HEK293T (cell line): ENCODE data around the gene MAX.

Experiments
- BHLHE40 ChIP-seq: fragments of 450-650 bp; IDR thresholded peaks from 2 replicates; pipeline ENCODE4 v1.6.1; 2016; ENCODE audit warnings: mild to moderate bottlenecking, moderate library complexity, borderline replicate concordance
- ELF4 ChIP-seq: fragments of 450-650 bp; IDR thresholded peaks from 2 replicates; pipeline ENCODE4 v1.6.1; 2017; ENCODE audit warnings: antibody characterized with exemption
- FOXA1 ChIP-seq: fragments of 450-650 bp; IDR thresholded peaks from 2 replicates; pipeline ENCODE4 v1.6.1; 2016; ENCODE audit warnings: mild to moderate bottlenecking
- FOXK2 ChIP-seq: fragments of 450-650 bp; IDR thresholded peaks from 2 replicates; pipeline ENCODE4 v1.6.1; 2016; ENCODE audit warnings: mild to moderate bottlenecking
- NFRKB ChIP-seq: fragments of 450-650 bp; IDR thresholded peaks from 2 replicates; pipeline ENCODE4 v1.6.1; 2016; ENCODE audit warnings: mild to moderate bottlenecking, moderate library complexity
- SP1 ChIP-seq: fragments of 450-650 bp; IDR thresholded peaks from 2 replicates; pipeline ENCODE4 v1.6.1; 2017
- TF ChIP-seq, protein P1 (sequence below): fragments of 450-650 bp; IDR thresholded peaks from 2 replicates; pipeline ENCODE4 v1.6.1; 2016

DNA sequence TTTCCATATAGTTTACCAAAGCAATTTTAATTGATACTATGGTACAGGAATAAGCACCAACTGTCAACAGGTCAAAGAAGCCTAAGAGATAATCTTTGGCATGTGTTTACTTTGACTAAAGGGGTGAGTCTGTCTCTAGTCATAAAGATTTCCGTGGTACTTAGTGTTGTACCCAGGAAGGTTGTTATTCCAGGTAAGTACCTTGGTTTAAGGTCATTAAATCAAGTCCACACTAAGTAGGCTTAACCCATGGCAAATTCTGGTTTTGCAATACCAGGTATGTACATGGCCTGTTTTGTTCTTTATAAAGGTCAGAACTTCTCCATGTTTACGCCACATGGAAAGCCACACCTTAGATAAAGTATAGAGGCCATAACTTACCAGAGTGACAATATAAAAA lies 10.0 kb downstream of the MAX start:
- no peak for TF ChIP-seq FOXA1
- no peak for TF ChIP-seq SP1
- TF ChIP-seq NFRKB: no peak
- TF ChIP-seq ELF4: no peak
- TF ChIP-seq, protein P1, sequence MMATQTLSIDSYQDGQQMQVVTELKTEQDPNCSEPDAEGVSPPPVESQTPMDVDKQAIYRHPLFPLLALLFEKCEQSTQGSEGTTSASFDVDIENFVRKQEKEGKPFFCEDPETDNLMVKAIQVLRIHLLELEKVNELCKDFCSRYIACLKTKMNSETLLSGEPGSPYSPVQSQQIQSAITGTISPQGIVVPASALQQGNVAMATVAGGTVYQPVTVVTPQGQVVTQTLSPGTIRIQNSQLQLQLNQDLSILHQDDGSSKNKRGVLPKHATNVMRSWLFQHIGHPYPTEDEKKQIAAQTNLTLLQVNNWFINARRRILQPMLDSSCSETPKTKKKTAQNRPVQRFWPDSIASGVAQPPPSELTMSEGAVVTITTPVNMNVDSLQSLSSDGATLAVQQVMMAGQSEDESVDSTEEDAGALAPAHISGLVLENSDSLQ: no peak
- no peak for TF ChIP-seq FOXK2
- TF ChIP-seq BHLHE40: no peak
